SK-N-MC (cell line): ENCODE results near the gene DOK1.
A peak's percentile ranks its signal among the peaks of the same experiment; 100 is the strongest.

Source experiments
- DNase-seq: peaks from one replicate; pipeline ENCODE4 v3.0.0-alpha.2; 2011; ENCODE audit warnings: low read depth, low spot score
- H3K27ac ChIP-seq: fragments of 200-600 bp; sonication (generic); 2 replicates; pipeline ENCODE4 v1.5.1; 2016; ENCODE audit warnings: mixed run types
- H3K36me3 ChIP-seq: fragments of 200-600 bp; sonication (generic); 2 replicates; pipeline ENCODE4 v1.6.1; 2017; ENCODE audit warnings: antibody characterized with exemption, low read length, mixed read lengths; ENCODE audit not compliant: insufficient read depth
- H3K4me3 ChIP-seq: fragments of 200-600 bp; sonication (generic); 2 replicates; pipeline ENCODE4 v1.5.1; 2016
- H3K9ac ChIP-seq: fragments of 200-600 bp; sonication (generic); 2 replicates; pipeline ENCODE4 v1.8.0; 2017; ENCODE audit warnings: mixed run types, mixed read lengths; ENCODE audit not compliant: insufficient read length
- H3K9me3 ChIP-seq: fragments of 200-600 bp; sonication (generic); 2 replicates; pipeline ENCODE4 v1.6.1; 2017; ENCODE audit warnings: low read depth, mild to moderate bottlenecking, antibody characterized with exemption, low read length, moderate library complexity, mixed read lengths
- EZH2 ChIP-seq: fragments of 200-600 bp; sonication (generic); IDR thresholded peaks from one replicate; pipeline ENCODE4 v1.6.1; 2017; ENCODE audit warnings: antibody characterized with exemption
- FOXP2 ChIP-seq: optimal IDR thresholded peaks from 2 replicates; pipeline ENCODE3; 2011; ENCODE audit warnings: mild to moderate bottlenecking, moderate library complexity; ENCODE audit not compliant: insufficient read depth; ENCODE audit errors: extremely low read length, control extremely low read depth
- POLR2AphosphoS5 ChIP-seq: IDR thresholded peaks from 2 replicates; pipeline ENCODE4 v1.6.1; 2012; ENCODE audit warnings: mild to moderate bottlenecking, low read depth, low read length, borderline replicate concordance

DOK1 gene

DNA sequence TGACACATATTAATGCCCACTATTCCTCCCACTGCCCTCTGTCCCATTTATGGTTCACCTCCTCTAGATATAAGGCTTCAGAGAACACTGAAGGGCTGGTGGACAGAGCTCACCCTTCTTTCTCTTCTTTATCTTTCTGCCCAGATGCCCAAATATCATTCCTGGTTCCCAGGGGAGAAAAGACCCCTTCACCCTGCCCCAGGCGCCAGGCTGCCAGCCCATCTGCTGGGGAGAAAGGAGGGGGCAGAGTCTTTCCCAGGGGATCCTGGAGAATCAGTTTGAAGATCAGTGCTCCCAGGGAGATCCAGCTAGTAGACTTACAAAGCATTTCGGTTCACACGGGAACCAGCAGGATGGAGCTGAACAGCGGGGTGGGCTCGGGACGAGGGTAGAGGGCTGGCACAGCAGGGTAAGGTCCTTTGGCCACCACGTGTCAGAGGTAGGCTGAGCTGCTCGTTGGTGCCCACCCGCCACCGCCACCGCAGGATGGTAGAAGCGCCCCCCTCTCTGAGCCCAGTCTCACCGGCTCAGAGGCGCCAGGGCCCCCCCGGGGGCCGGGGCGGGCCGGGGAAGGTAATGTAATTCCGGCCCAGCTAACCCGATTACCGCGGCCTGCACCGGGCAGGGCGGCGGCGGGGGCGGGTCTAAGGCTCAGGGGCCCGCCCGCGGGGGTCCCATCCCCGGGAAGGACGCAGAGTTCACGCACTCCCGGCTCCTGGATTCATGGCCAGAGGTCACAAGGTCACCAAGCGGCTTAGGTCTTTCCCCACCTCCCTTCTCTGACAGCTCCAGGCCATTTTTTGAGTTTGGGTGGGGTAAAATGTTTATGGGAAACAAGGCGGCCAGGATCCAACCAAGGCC, 41.5 kb upstream of the DOK1 start:
- no peak overlapping the region for H3K9ac ChIP-seq
- no peak for TF ChIP-seq POLR2AphosphoS5
- TF ChIP-seq EZH2, result no peak
- TF ChIP-seq FOXP2, result no peak
- no peak overlapping the region for H3K4me3 ChIP-seq
- no peaks in the 10 kb centered on the region for H3K36me3 ChIP-seq
- no peaks in the 10 kb centered on the region for H3K9me3 ChIP-seq
- no peak overlapping the region for H3K27ac ChIP-seq
- DNase-seq, result no peak

DNA sequence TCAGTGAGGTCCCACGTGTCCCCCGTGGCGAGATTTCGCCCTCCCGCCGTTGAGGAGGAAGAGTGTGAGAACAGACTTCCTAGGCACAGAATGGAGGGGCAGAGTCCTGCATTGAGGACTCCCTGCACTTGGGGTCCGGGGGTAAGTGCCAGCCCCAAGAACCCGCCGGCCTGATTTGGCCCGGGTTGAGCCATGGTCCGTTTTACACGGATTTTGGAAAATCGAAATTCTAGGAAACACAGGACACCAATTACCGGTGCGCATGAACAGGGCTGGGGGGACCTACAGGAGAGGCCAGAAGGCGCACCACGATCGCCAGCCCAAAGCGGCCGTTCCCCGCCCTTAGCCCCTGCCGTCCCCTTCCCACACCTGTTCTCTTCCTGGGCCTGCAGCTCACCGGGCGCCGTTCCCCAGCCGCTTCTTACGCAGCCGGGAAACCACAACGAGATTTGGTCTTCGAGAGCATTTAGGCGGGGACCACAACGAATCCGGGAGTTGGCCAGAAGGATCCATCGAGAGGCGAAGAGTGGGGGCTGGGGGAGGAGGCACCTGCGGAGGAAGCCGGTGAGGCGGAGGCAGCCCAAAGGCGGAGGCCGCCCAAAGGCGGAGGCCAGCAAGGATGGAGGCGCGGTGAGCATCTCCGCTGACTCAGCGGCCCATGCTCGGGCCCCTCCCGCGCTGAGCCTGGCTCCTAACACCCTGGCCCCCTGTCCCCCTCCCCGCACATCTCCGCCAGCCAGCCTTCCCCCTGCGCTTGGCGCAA, 40.7 kb upstream of the DOK1 start:
- Histone ChIP-seq H3K27ac (no peak overlapping the region), H3K9me3 (no peaks in the 10 kb centered on the region), H3K4me3 (peak overlapping the region; percentile 55), H3K36me3 (no peaks in the 10 kb centered on the region), H3K9ac (no peak overlapping the region)
- TF ChIP-seq EZH2, result no peak
- no peak for TF ChIP-seq FOXP2
- no peak for TF ChIP-seq POLR2AphosphoS5
- DNase-seq, result no peak

DNA sequence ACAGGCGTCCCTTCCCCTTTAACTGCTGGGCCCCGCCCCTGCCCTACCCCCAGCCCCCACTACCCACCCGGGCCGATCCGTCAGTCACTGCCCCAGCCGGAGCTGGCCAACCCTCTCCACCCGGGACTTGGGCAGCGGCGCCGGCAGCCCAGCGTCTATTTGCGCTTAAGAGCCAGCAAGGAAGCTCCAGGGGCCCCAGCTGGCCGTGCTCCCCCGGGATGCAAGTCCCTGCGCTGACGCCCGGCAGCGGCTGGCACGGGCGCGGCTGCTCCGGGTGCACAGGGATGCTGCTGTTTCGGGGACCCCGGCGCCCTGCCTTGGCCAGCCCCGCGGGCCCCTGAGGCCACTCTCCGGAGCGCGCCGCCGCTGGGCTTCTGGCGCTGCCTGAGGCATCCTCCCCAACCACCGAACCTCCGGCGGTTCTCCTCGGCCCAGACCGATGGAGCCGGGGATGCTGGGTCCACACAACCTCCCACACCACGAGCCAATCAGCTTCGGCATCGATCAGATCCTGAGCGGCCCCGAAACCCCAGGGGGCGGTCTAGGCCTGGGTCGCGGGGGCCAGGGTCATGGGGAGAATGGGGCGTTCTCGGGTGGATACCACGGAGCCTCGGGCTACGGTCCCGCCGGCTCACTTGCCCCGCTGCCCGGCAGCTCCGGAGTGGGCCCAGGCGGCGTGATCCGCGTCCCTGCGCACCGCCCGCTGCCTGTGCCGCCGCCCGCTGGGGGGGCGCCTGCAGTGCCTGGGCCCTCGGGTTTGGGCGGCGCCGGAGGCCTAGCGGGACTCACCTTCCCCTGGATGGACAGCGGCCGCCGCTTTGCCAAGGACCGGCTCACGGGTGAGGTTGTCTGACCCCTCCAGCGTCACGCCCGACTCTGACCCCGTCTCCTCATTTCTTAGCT, 39.9 kb upstream of the DOK1 start, which contains the start of gene TLX2:
TLX2 (plus strand) TSS at position 83 of the 903 bp plus-strand sequence; CDS start at position 440, 357 bp downstream.
- Histone ChIP-seq H3K36me3 (no peaks in the 10 kb centered on the region), H3K9me3 (no peaks in the 10 kb centered on the region), H3K27ac (no peak within 1 kb of the TSS), H3K4me3 (peak within 1 kb of the TSS; percentile 55), H3K9ac (no peak within 1 kb of the TSS)
- no peak for DNase-seq
- TF ChIP-seq EZH2, result no peak
- TF ChIP-seq FOXP2, result no peak
- no peak for TF ChIP-seq POLR2AphosphoS5

DNA sequence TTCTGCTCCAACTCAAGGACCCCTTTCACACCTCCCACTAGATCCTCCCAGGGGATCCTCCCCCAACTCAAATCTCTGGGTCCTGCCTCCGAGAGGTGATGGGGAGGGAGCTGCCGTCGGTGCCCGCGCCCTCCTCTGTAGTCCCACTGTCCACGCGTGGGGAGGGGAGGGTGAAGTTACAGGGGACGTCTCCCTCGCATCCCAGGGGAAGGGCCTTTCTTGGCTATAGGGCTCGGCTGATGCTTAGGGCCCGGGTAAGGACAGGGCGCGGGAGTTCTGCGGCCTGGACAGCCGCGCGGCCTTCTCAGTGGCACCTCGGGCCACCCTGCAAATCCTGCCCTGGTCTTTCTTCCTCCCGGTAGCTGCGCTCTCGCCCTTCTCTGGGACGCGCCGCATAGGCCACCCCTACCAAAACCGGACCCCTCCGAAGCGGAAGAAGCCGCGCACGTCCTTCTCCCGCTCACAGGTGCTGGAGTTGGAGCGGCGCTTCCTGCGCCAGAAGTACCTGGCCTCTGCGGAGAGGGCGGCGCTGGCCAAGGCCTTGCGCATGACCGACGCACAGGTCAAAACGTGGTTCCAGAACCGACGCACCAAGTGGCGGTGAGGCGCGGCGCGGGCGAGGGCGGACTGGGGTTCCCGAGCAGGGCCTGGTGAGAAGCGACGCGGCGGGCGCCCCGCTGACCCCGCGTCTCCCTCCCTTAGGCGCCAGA, 39.1 kb upstream of the DOK1 start:
- H3K9ac ChIP-seq, result no peak overlapping the region
- no peak overlapping the region for H3K27ac ChIP-seq
- H3K4me3 ChIP-seq, result no peak overlapping the region
- H3K9me3 ChIP-seq, result no peaks in the 10 kb centered on the region
- H3K36me3 ChIP-seq, result no peaks in the 10 kb centered on the region
- TF ChIP-seq FOXP2 (no peak), POLR2AphosphoS5 (no peak), EZH2 (no peak)
- DNase-seq, result no peak

DNA sequence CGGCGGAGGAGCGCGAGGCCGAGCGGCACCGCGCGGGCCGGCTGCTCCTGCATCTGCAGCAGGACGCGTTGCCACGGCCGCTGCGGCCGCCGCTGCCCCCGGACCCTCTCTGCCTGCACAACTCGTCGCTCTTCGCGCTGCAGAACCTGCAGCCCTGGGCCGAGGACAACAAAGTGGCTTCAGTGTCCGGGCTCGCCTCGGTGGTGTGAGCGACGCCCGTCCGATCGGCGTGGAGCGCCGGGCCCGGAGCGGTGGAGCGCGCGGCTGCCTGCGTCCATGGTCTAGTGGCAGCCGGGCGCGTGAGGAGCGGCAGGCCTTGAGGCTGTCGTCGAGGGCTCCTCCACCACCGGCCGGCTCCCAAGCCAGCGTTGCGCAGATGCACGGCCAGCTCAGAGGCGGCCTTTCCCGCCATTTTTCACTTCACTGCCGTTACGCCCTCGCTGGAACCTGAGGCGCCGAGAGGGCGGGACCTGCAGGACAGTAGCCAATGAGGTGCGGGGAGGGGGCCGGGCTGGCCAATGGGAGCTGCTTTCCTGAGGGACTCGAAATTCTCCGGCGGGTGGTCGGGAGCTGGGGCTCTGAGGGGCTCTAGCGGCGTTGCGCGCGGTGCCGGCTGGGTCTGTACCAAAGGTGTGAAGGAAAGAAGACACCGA, 38.4 kb upstream of the DOK1 start:
- TF ChIP-seq FOXP2, result no peak
- TF ChIP-seq EZH2, result no peak
- TF ChIP-seq POLR2AphosphoS5, result no peak
- Histone ChIP-seq H3K36me3 (no peaks in the 10 kb centered on the region), H3K4me3 (no peak overlapping the region), H3K27ac (no peak overlapping the region), H3K9ac (no peak overlapping the region), H3K9me3 (no peaks in the 10 kb centered on the region)
- no peak for DNase-seq

DNA sequence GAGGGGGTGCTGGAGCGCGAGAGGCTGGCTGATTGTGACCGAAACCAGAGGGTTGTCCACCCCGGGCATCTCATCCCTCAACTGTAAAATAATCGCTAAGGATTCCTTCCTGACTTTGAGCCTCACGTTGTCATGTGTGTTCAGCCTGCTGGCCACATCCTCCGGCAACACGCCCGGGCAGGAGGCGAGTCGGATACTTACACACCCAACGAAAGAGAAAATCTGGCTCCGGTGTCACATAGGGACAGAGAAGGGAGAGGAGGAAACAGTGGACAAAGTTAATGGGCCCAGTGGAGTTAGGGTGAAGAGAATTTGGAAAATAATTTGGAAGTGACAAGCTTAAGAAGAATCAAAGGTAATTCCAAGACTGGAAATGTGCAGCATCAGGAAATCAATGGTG, 37.9 kb upstream of the DOK1 start:
- Histone ChIP-seq H3K27ac (no peak overlapping the region), H3K9me3 (no peaks in the 10 kb centered on the region), H3K9ac (no peak overlapping the region), H3K4me3 (no peak overlapping the region), H3K36me3 (no peaks in the 10 kb centered on the region)
- no peak for TF ChIP-seq FOXP2
- no peak for TF ChIP-seq POLR2AphosphoS5
- TF ChIP-seq EZH2, result no peak
- no peak for DNase-seq

DNA sequence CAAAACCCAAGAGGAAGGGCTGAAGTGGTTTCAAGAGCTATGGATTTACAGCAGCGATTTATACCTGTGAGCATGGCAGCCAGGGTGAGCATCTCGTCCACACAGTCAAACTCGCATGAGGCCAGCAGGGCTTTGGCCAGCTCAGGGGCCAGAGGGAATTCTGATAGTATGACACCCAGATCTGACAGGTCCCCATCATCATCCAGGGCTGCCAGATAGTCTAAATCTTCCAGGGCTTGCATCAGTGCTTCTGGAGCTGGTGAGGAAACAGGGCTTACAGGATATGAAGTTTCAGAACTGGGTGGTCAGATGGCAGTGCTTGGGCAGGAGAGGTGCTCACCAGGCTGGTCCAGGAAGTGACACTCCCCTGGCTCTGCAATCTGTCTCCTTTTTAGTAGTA, 32.0 kb upstream of the DOK1 start:
- no peak overlapping the region for H3K4me3 ChIP-seq
- no peak overlapping the region for H3K27ac ChIP-seq
- peaks cover 19% of the 10 kb centered on the region for H3K36me3 ChIP-seq
- TF ChIP-seq POLR2AphosphoS5 (no peak), FOXP2 (no peak), EZH2 (no peak)
- no peak overlapping the region for H3K9ac ChIP-seq
- no peak for DNase-seq
- H3K9me3 ChIP-seq, result no peaks in the 10 kb centered on the region

DNA sequence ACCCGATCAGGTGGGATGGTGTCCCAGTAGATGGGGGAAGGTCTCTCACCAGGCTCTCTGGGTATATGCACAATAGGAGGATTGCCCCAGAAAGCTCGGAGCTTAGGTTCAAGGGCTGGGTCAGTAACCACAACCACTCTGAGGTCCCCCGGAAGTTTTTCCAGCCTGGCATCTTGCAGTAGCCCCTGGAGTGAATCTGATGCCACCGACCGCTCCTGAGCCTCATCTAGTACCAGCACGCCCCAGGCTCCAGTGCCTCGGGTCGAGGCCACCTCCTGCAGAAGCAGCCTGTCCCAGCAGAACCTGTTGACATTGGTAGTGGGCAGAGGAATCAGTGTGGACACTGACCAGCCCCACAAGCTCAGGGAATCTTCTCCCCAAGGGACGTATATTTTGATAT, 30.5 kb upstream of the DOK1 start:
- H3K27ac ChIP-seq, result no peak overlapping the region
- no peak for DNase-seq
- H3K4me3 ChIP-seq, result no peak overlapping the region
- H3K36me3 ChIP-seq, result peaks cover 31% of the 10 kb centered on the region
- no peaks in the 10 kb centered on the region for H3K9me3 ChIP-seq
- no peak for TF ChIP-seq POLR2AphosphoS5
- TF ChIP-seq EZH2, result no peak
- TF ChIP-seq FOXP2, result no peak
- H3K9ac ChIP-seq, result no peak overlapping the region
